Left lung (tissue), 10 donors: ENCODE data around the gene KIAA1217. TPM values are rescaled to one million over a fixed set of nuclear protein-coding genes. Genes with fewer than 3 reads are reported as not detected.

Source experiments
- ATAC-seq: fragments of 200-7000 bp; cut with Tn5 transposase; one replicate; pipeline ENCODE4 v1.9.1; 2020; ENCODE audit warnings: moderate library complexity
- DNase-seq, 4 donors: peaks; one replicate each; pipeline ENCODE4 v3.0.0-alpha.2; 2013 to 2020
- H3K27ac ChIP-seq, 2 donors: fragments of 200-600 bp; sonication (generic) in 1 of 2; one replicate each; pipeline versions ENCODE4 v1.5.0 to v1.8.0; 2020 to 2021
- H3K27me3 ChIP-seq, 2 donors: fragments of 200-600 bp; sonication (generic) in 1 of 2; one replicate each; pipeline versions ENCODE4 v1.5.0 to v1.8.0; 2020 to 2021
- H3K36me3 ChIP-seq, 2 donors: fragments of 200-600 bp; sonication (generic) in 1 of 2; one replicate each; pipeline versions ENCODE4 v1.5.0 to v1.8.0; 2020 to 2021
- H3K4me1 ChIP-seq, 2 donors: fragments of 200-600 bp; one replicate each; pipeline ENCODE4 v1.8.0; 2021
- H3K4me3 ChIP-seq, 2 donors: fragments of 200-600 bp; sonication (generic) in 1 of 2; one replicate each; pipeline versions ENCODE4 v1.5.0 to v1.8.0; 2020 to 2021; ENCODE audit warnings: mild to moderate bottlenecking in 1 of 2
- H3K9me3 ChIP-seq, 2 donors: fragments of 200-600 bp; sonication (generic) in 1 of 2; one replicate each; pipeline versions ENCODE4 v1.5.0 to v1.8.0; 2020 to 2021
- intact Hi-C, 2 donors: fragments of 100-400 bp; cut with DNase I; formaldehyde crosslinking; loops; one replicate each; pipeline versions ENCODE4 v1.11.2 to v1.14.2; 2022
- polyA plus RNA-seq, 6 donors: library from polyadenylated mRNA; unstranded; fragments of 120-200 nt; gene quantifications; one replicate each; pipeline ENCODE4 v1.2.1, GENCODE V29; 2013; ENCODE audit not compliant: insufficient read length in 6 of 6
- total RNA-seq, 2 donors: library from RNA; stranded (reverse); fragmentation: NEBNext Ultra II Directional; extraction: Animal tissue kit (Norgen Biotek cat#: 25700); gene quantifications; one replicate each; pipeline ENCODE4 v1.2.1, GENCODE V29; 2021
- TF ChIP-seq, protein P1 (sequence below), 2 donors: fragments of 200-600 bp; sonication (generic) in 1 of 2; IDR thresholded peaks; one replicate each; pipeline versions ENCODE4 v1.5.0 to v1.8.0; 2021; ENCODE audit warnings: antibody characterized with exemption in 2 of 2
- donor health status: DM: no; HTN: yes; CAD: no.
- donor health status: DM: no; HTN: no; CAD: no.

KIAA1217 gene
- total and polyA plus RNA-seq, 8 donors, result 28.3 to 69.1 (median 60.4) TPM

DNA sequence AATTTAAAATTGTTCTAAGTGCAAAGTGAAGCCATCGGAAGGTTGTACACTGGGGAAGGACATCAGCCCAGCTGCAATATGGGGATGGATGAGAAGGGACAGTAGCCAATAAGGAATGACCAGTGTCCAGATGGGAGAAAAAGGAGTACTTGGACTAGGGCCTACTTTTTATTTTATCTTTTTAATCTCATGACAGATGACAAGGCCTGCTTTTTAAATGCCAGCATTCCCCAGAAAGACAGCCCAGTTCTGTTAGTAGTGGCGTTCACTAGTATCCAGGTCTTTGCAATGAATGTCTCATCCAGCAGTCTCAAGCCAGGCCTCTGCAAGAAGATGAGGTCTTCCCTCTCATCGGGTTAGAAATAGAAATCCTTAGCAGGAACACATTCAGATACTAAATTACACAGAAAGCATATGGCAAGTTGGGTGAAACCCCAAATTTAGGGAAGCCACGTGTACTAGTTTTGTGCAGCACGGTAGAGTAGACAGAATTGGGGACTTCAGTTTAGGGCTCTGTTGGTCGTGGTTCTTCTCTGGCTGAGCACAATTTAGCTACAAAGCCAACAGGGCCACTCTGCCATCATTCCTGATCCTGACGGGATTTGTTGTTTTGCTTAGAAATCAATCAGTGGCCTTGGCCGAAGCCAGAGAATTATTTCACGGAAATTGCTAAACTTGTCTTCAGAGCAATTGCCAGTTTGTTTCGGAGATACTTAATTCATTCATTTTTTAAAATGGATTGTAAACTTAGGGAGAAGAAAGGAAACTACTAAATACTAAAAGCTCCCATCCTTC lies 286.9 kb downstream of the KIAA1217 start:
- Histone ChIP-seq H3K27ac (no peak overlapping the region), H3K4me1 (no peaks in the 10 kb centered on the region), H3K9me3 (no peaks in the 10 kb centered on the region), H3K27me3 (no peaks in the 10 kb centered on the region), H3K36me3 (no peaks in the 10 kb centered on the region), H3K4me3 (no peak overlapping the region)
- DNase-seq (no peak), ATAC-seq (no peak)
- TF ChIP-seq, protein P1, sequence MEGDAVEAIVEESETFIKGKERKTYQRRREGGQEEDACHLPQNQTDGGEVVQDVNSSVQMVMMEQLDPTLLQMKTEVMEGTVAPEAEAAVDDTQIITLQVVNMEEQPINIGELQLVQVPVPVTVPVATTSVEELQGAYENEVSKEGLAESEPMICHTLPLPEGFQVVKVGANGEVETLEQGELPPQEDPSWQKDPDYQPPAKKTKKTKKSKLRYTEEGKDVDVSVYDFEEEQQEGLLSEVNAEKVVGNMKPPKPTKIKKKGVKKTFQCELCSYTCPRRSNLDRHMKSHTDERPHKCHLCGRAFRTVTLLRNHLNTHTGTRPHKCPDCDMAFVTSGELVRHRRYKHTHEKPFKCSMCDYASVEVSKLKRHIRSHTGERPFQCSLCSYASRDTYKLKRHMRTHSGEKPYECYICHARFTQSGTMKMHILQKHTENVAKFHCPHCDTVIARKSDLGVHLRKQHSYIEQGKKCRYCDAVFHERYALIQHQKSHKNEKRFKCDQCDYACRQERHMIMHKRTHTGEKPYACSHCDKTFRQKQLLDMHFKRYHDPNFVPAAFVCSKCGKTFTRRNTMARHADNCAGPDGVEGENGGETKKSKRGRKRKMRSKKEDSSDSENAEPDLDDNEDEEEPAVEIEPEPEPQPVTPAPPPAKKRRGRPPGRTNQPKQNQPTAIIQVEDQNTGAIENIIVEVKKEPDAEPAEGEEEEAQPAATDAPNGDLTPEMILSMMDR (IDR thresholded peaks at IDR 0.05), result no peak
- intact Hi-C loops, result no loop called here

DNA sequence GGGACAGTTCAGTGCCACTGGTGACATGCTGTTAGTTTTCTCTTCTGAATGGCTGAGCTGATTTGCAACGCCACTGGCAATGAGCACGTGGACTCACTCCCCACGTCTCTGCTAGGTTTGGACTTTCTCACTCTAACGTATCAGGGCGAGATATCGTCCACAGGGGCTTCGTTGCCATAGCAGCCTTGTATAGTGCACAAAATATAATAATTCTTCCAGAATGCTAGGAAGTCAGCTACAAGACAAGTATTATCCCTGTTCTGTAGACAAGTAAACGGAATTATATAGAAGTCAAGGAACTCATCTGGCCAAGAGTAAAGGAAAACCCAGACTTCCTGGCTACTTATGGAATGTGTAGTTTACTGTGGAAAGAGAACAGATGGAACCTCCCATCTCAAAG lies 288.0 kb downstream of the KIAA1217 start:
- H3K4me3 ChIP-seq, result no peak overlapping the region
- H3K4me1 ChIP-seq, result no peaks in the 10 kb centered on the region
- no peak for ATAC-seq

DNA sequence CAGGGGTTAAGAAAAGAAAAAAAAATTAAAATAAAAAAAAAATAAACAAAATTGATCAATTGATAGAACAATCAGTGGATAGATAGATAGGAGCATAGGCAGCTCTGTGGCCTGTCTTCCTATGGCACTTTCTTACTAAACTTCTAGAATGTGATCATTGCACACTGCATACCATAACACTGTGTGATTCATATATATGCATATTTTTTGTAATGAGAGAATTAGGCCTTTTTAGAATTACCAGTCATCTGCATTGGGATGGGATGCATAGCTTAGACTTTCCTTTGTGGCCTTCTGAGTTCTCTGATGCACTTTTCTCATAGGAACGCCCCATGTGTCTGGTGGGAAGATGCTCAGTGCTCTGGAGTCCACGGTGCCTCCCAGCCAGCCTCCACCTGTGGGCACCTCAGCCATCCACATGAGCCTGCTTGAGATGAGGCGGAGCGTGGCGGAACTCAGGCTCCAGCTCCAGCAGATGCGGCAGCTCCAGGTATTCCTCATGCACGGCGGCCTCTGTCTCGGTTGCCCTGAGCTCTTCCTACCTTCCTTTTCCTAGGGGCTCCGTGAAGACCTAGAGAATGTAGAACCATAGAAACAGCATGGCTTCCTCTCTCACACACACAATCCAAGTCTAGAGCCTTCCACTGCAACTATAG lies 292.2 kb downstream of the KIAA1217 start:
- H3K9me3 ChIP-seq, result no peaks in the 10 kb centered on the region
- H3K27me3 ChIP-seq, result no peaks in the 10 kb centered on the region
- DNase-seq (no peak), ATAC-seq (no peak)
- TF ChIP-seq, protein P1 (IDR thresholded peaks at IDR 0.05), result no peak
- no peak overlapping the region for H3K4me3 ChIP-seq
- intact Hi-C loops, result no loop called here
- H3K36me3 ChIP-seq, result no peaks in the 10 kb centered on the region
- H3K27ac ChIP-seq, result no peak overlapping the region
- H3K4me1 ChIP-seq, result peaks cover 0 to 7% of the 10 kb centered on the region in 2 donors

More for the DNA sequence above, 288.0 kb downstream of the KIAA1217 start:
- H3K36me3 ChIP-seq, result no peaks in the 10 kb centered on the region
- TF ChIP-seq, protein P1 (IDR thresholded peaks at IDR 0.05), result no peak
- intact Hi-C loops, result no loop called here
- H3K27ac ChIP-seq, result no peak overlapping the region
- H3K27me3 ChIP-seq, result no peaks in the 10 kb centered on the region
- H3K9me3 ChIP-seq, result no peaks in the 10 kb centered on the region
- DNase-seq, result no peak

DNA sequence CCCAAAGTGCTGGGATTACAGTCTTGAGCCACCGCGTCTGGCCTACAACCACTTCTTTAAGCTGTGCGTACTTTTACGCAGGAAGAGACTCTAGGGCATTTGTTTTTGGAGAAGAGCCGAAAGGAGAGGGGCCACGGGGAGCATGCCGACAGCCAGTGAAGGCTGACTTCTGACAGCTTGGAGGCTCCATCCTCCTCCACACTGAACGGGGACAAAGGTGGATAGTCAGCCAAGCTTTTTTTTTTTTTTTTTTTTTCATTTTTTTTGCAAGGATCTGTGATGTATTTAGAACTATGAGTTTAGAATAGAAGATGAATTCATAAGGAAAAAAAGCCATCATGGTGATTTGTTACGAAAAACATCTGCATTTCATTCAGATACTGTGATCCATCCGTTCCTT lies 293.1 kb downstream of the KIAA1217 start:
- TF ChIP-seq, protein P1 (IDR thresholded peaks at IDR 0.05), result no peak
- Histone ChIP-seq H3K4me3 (no peak overlapping the region), H3K27ac (no peak overlapping the region), H3K27me3 (no peaks in the 10 kb centered on the region), H3K9me3 (no peaks in the 10 kb centered on the region), H3K36me3 (no peaks in the 10 kb centered on the region), H3K4me1 (peaks cover 0 to 7% of the 10 kb centered on the region in 2 donors)
- ATAC-seq (no peak), DNase-seq (peak in 1 of 4 donors; percentile 7)
- intact Hi-C loops, result no loop called here

DNA sequence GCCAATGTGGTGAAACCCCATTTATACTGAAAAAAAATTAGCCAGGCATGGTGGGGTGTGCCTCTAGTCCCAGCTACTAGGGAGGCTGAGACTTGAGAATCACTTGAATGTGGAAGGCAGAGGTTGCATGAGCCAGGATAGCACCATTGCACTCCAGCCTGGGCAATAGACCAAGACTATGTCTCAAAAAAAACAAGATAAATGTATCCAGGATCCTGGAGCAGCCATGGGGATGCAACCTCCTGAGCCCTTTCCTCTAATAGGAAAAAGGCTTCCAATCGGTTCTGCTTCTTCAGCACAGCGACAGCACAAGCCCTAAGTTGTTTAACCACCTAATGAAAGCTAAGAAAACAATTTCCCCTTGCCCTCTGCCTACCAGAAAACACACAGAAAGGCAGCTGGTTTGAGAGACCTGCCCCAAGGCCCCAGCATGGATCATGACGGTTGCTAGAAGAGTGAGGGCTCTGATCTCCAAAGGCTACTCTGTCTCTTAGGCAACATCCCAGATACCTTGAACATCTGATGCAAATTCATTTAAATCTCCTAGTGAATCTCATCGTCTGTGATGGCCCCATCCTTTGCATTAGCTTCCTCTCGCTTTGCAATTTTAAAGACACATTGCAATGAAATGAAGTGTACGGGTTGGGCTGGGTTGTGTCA lies 294.0 kb downstream of the KIAA1217 start:
- ATAC-seq, result no peak
- H3K4me3 ChIP-seq, result no peak overlapping the region
- no peaks in the 10 kb centered on the region for H3K27me3 ChIP-seq
- intact Hi-C loops, result no loop called here
- peaks cover 0 to 7% of the 10 kb centered on the region in 2 donors for H3K4me1 ChIP-seq
- H3K27ac ChIP-seq, result no peak overlapping the region
- TF ChIP-seq, protein P1 (IDR thresholded peaks at IDR 0.05), result no peak
- no peaks in the 10 kb centered on the region for H3K9me3 ChIP-seq
- no peaks in the 10 kb centered on the region for H3K36me3 ChIP-seq
- DNase-seq, result no peak
